Measurements from ENCODE around the gene MMP11. TPM values are rescaled to one million over a fixed set of nuclear protein-coding genes. Genes with fewer than 3 reads are reported as not detected.

MMP11 gene
- polyA plus RNA-seq, 3 donors = not detected

GRCh38 chr22:23767673-23768548, 4.7 kb upstream of the MMP11 start, which contains the start of gene CHCHD10:
TSS of gene CHCHD10 (minus strand) at chr22:23767972. CDS start at chr22:23767874, 98 bp downstream.
- Histone ChIP-seq H2AFZ (ENCODE audit: insufficient read depth, low read depth, low read length, poor library complexity, severe bottlenecking) (peak within 1 kb of the TSS; percentile 96), H4K20me1 (ENCODE audit: insufficient read depth, low read length) (no peaks in the 10 kb centered on the region), H3K9me3 (replicated peaks in 1 of 2; ENCODE audit: control insufficient read depth in 1 of 2, insufficient read depth in 1 of 2, low read length in 2 of 2) (no peaks in the 10 kb centered on the region), H3K36me3 (replicated peaks in 1 of 2; ENCODE audit: control insufficient read depth in 1 of 2, insufficient read depth in 2 of 2, low read length in 2 of 2) (peaks cover 0 to 15% of the 10 kb centered on the region in 2 donors), H3K4me2 (replicated peaks; ENCODE audit: extremely low read depth, low read length, poor library complexity, severe bottlenecking) (peak within 1 kb of the TSS; percentile 100), H3K27me3 (ENCODE audit: control insufficient read depth in 2 of 2, insufficient read depth in 2 of 2, low read length in 2 of 2) (peaks cover 4 to 10% of the 10 kb centered on the region in 2 donors), H3K79me2 (ENCODE audit: insufficient read depth, low read length) (peaks cover 10% of the 10 kb centered on the region), H3K4me1 (ENCODE audit: control insufficient read depth in 1 of 2, insufficient read depth in 2 of 2, low read length in 2 of 2) (peaks cover 37 to 53% of the 10 kb centered on the region in 2 donors), H3K4me3 (replicated peaks in 1 of 3; ENCODE audit: low read depth in 2 of 3, low read length in 3 of 3) (peak within 1 kb of the TSS; percentile 48 to 92 (median 71)), H3K27ac (ENCODE audit: low read depth in 1 of 2, low read length in 2 of 2) (peak within 1 kb of the TSS; percentile 45 to 85), H3K9ac (ENCODE audit: insufficient read depth, low read length, poor library complexity, severe bottlenecking) (peak within 1 kb of the TSS; percentile 86)
- TF ChIP-seq CTCF (IDR thresholded peaks at IDR 0.05) = peak; percentile 91
- peak; percentile 76 to 83 (median 77) for DNase-seq
- Mint-ChIP-seq H3K36me3 (peaks cover 11 to 13% of the 10 kb centered on the region in 2 donors), H3K9me3 (peaks cover 0 to 2% (median 0%) of the 10 kb centered on the region in 7 donors), H3K27me3 (ENCODE audit: low read depth in 3 of 3) (peaks cover 11 to 15% (median 12%) of the 10 kb centered on the region in 3 donors), H3K4me3 (peak within 1 kb of the TSS; percentile 85 to 90), H3K4me1 (peaks cover 40% of the 10 kb centered on the region), H3K27ac (peak within 1 kb of the TSS in 6 of 7 donors; percentile 78 to 94 (median 87))
- WGBS (ENCODE audit: insufficient coverage) = under 1% methylated on average over 48 of the region's 63 CpGs
- intact Hi-C loops (cut with micrococcal nuclease) = loop anchor here (2.0 kb wide), 1 partner anchor 81 kb away; no protein-coding TSS in a partner anchor

GRCh38 chr22:23769321-23769965, 3.2 kb upstream of the MMP11 start:
- peak overlapping the region in 1 of 7 donors; percentile 46 for H3K27ac Mint-ChIP-seq
- WGBS (ENCODE audit: insufficient coverage) = 52% methylated on average over 4 of the region's 6 CpGs
- no peak for DNase-seq
- H3K4me3 Mint-ChIP-seq = no peak overlapping the region
- intact Hi-C loops (cut with micrococcal nuclease) = loop anchor here (2.0 kb wide), 1 partner anchor 79 kb away; no protein-coding TSS in a partner anchor
- Histone ChIP-seq H3K4me2 (replicated peaks; ENCODE audit: extremely low read depth, low read length, poor library complexity, severe bottlenecking) (no peak overlapping the region), H4K20me1 (ENCODE audit: insufficient read depth, low read length) (no peaks in the 10 kb centered on the region), H3K79me2 (ENCODE audit: insufficient read depth, low read length) (peaks cover 10% of the 10 kb centered on the region), H3K4me1 (ENCODE audit: control insufficient read depth in 1 of 2, insufficient read depth in 2 of 2, low read length in 2 of 2) (peaks cover 25 to 42% of the 10 kb centered on the region in 2 donors), H3K4me3 (replicated peaks in 1 of 3; ENCODE audit: low read depth in 2 of 3, low read length in 3 of 3) (no peak overlapping the region), H2AFZ (ENCODE audit: insufficient read depth, low read depth, low read length, poor library complexity, severe bottlenecking) (no peak overlapping the region), H3K9me3 (replicated peaks in 1 of 2; ENCODE audit: control insufficient read depth in 1 of 2, insufficient read depth in 1 of 2, low read length in 2 of 2) (no peaks in the 10 kb centered on the region), H3K36me3 (replicated peaks in 1 of 2; ENCODE audit: control insufficient read depth in 1 of 2, insufficient read depth in 2 of 2, low read length in 2 of 2) (peaks cover 0 to 14% of the 10 kb centered on the region in 2 donors), H3K27ac (ENCODE audit: low read depth in 1 of 2, low read length in 2 of 2) (no peak overlapping the region), H3K9ac (ENCODE audit: insufficient read depth, low read length, poor library complexity, severe bottlenecking) (no peak overlapping the region), H3K27me3 (ENCODE audit: control insufficient read depth in 2 of 2, insufficient read depth in 2 of 2, low read length in 2 of 2) (peaks cover 7 to 23% of the 10 kb centered on the region in 2 donors)
- H3K36me3 Mint-ChIP-seq = peaks cover 11 to 16% of the 10 kb centered on the region in 2 donors
- TF ChIP-seq CTCF (IDR thresholded peaks at IDR 0.05) = no peak
- peaks cover 25 to 28% (median 25%) of the 10 kb centered on the region in 3 donors for H3K27me3 Mint-ChIP-seq (ENCODE audit: low read depth in 3 of 3)
- H3K9me3 Mint-ChIP-seq = peaks cover 0 to 6% (median 3%) of the 10 kb centered on the region in 7 donors
- H3K4me1 Mint-ChIP-seq = peaks cover 28% of the 10 kb centered on the region

Data from CD14-positive monocyte (primary cell).